WI38 (cell line): ENCODE results near the gene WNT7A.

Experiments
- H3K4me3 ChIP-seq: 2 replicates; pipeline ENCODE4 v1.5.1; 2011; ENCODE audit warnings: low read depth, mild to moderate bottlenecking, control low read depth, low read length
- TF ChIP-seq, protein P1 (sequence below): IDR thresholded peaks from 2 replicates; pipeline ENCODE4 v1.5.1; 2012; ENCODE audit warnings: low read depth, mild to moderate bottlenecking, control low read depth, low read length

WNT7A gene

DNA sequence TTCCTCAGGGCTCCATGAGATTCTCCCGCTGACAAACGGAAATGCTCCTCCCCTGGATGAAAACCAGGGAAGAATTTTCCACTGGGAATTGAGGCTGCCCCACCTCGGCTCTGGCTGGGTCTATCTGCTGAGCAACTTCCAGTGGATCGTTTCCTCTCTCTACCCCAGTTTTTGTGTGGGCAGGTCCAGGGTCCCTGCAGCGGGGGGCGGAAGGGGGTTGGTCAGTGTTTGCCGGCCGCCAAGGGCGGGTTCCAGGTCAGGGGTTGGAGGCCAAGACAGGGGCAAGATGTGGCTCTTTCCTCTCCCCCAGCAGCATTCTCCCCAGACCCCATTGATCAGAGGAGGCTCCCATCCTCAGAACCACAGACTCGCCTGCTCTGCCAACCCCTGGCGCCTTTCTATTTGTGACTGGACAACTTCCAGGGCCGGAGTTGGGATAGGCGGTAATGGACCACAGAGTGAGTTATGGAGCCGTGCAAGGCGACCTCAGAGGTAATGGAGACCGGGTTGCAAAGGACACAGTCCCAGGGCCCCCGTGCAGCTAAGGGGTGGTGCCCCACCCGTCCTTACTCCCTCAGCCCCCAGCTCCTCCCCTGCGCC, 92.2 kb downstream of the WNT7A start:
- H3K4me3 ChIP-seq: no peak overlapping the region
- TF ChIP-seq, protein P1, sequence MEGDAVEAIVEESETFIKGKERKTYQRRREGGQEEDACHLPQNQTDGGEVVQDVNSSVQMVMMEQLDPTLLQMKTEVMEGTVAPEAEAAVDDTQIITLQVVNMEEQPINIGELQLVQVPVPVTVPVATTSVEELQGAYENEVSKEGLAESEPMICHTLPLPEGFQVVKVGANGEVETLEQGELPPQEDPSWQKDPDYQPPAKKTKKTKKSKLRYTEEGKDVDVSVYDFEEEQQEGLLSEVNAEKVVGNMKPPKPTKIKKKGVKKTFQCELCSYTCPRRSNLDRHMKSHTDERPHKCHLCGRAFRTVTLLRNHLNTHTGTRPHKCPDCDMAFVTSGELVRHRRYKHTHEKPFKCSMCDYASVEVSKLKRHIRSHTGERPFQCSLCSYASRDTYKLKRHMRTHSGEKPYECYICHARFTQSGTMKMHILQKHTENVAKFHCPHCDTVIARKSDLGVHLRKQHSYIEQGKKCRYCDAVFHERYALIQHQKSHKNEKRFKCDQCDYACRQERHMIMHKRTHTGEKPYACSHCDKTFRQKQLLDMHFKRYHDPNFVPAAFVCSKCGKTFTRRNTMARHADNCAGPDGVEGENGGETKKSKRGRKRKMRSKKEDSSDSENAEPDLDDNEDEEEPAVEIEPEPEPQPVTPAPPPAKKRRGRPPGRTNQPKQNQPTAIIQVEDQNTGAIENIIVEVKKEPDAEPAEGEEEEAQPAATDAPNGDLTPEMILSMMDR: no peak

DNA sequence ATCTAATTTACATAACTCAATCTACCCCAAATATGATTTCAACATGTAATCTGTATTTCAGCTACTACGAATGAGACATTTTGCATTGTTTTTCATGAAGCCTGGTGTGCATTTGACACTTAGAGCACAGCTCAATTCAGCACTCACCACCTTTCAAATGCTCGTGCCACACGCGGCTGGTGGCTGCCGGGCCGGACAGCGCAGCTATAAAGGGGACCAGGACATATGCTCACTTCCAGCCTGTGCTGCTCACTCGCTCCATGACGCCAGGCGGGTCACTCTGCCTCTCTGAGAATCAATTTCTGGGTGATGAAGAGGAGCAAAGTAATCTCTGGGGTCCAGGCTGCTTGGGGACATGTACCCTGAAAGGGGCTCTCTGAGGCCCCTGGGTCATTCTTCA, 93.1 kb downstream of the WNT7A start:
- TF ChIP-seq, protein P1: no peak
- H3K4me3 ChIP-seq: no peak overlapping the region

DNA sequence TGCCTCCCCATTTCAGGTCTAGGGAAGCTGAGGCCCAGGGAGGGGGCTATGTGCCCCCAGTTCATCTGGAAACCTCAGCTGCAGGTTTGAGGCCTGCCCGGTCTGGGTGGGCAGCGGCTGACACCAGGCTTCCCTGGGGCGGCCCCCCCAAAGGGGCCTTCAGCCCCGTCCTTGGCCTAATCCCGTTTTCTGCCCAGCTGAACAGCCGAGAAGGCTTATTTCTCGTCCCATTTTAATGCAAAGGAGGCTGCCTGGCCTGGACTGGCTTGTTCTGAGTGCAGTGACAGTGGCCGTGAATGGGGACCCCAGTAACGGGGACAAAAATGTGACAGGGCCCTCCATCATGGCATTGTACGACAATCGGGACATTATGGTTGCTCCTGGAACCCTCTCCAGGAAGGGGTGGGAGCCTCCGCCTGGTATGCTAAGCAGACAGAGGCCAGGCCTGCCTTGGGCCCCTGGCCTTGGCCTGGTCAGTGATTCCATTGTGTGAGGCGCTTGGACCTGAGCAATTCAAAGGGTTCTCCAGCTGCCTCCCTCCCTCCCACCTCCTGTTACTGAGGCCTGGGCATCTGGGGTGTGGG, 93.9 kb downstream of the WNT7A start:
- no peak overlapping the region for H3K4me3 ChIP-seq
- TF ChIP-seq, protein P1: no peak

DNA sequence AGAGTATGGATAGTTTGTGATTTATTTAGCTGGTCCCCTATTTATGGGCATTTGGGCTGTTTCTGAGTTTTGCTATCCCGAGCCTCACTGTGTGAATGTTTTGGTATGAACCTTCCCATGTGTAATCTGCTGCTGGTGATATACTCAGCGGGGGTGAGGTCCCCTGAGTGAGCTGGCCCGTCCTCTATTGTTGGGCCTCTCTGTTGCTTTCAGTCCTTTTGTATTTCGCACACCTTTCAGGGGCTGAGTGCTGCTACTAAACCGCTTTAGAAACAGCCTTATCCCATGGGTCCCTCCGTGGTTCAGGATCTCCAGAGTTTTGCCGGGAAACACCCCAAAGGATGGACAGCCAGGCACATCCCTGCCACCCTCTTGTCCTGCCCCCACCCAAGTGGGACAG, 94.5 kb downstream of the WNT7A start:
- H3K4me3 ChIP-seq: no peak overlapping the region
- TF ChIP-seq, protein P1: no peak

DNA sequence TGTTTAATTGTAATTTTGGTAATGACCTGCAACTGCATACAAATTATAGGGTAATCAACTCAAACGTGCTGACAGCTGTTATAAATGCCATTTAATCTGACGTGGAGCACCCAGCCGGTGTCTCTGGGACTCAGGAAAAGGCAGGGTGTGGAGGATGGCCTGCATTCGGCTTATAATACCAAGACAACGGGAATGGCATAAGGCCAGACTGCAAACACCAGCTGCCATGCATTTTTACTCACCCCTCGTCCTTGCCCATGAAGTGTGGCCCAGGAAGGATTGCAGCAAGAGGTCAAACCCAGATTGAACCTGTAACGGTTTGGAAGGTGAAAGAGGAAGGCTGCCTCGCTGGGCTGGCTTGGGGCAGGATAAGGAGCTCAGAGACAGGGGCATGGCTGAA, 96.4 kb downstream of the WNT7A start:
- no peak overlapping the region for H3K4me3 ChIP-seq
- TF ChIP-seq, protein P1: no peak

DNA sequence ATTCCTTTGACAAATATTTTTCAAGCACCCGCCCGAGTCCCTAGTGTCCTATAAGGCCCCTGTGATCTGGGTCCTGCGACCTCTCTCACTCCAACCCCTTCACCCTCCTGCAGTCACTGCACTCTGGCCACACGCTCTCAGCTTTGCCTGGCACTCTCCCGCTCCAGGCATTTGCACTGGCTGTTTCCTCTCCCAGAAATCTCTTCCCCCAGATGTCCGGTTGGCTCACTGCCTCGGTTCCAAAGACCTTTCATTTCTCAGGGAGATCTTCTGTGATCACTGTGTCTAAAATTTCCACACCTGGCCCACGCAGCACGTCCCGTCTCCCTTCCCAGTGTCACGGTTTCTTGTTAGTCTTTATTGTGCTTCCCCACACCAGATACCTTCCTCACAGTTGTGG, 97.4 kb downstream of the WNT7A start:
- H3K4me3 ChIP-seq: no peak overlapping the region
- TF ChIP-seq, protein P1: no peak

DNA sequence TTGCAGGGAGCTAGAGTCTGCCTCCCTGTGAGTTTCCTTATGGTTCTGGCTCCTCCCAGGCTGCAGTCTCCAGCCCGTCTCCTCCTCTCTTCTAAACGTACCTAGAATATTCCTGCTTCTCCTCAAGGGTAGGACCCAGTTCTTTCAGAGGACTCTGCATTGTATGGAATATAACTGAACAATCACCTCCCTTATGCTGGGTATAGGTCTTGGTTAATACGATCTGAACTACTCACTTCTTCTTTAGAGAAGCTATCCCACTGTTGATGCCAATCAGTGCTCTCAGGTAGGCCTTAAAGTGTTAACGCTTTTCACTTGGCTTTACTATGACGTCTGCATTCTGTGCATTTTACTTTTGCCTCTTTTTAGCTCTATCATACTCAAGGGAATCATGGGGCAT, 98.5 kb downstream of the WNT7A start:
- TF ChIP-seq, protein P1: no peak
- H3K4me3 ChIP-seq: no peak overlapping the region
